ENCODE data around the gene PREX1. TPM values are rescaled to one million over a fixed set of nuclear protein-coding genes. Genes with fewer than 3 reads are reported as not detected.
"Not testable (repeated sequence)": the region's sequence is repeated elsewhere in the genome, so short reads cannot be mapped to it uniquely, and the experiment has no call there.

The PREX1 gene
- total RNA-seq, 2 donors from 2014 or later = 11.5 to 21.7 TPM

GRCh38 chr20:48776306-48776705 is 51.5 kb downstream of the PREX1 start:
- no peak for DNase-seq (ENCODE audit: low spot score)
- H3K27ac ChIP-seq = no peak overlapping the region
- H3K9me3 ChIP-seq = no peaks in the 10 kb centered on the region
- H3K4me1 ChIP-seq = peaks cover 0 to 24% of the 10 kb centered on the region in 2 donors
- no peak for TF ChIP-seq CTCF (IDR thresholded peaks at IDR 0.05)
- no peaks in the 10 kb centered on the region for H3K36me3 ChIP-seq
- H3K27me3 ChIP-seq = no peaks in the 10 kb centered on the region
- H3K4me3 ChIP-seq = no peak overlapping the region

GRCh38 chr20:48775545-48775944 is 52.3 kb downstream of the PREX1 start:
- not testable (repeated sequence) for H3K4me3 ChIP-seq; H3K36me3 ChIP-seq; H3K27me3 ChIP-seq; DNase-seq (ENCODE audit: low spot score); H3K27ac ChIP-seq; H3K9me3 ChIP-seq
- peaks cover 0 to 31% of the 10 kb centered on the region in 2 donors for H3K4me1 ChIP-seq

GRCh38 chr20:48774696-48775095 is 53.1 kb downstream of the PREX1 start:
- Histone ChIP-seq H3K4me3 (no peak overlapping the region), H3K4me1 (peaks cover 0 to 35% of the 10 kb centered on the region in 2 donors), H3K9me3 (no peaks in the 10 kb centered on the region), H3K36me3 (no peaks in the 10 kb centered on the region), H3K27me3 (no peaks in the 10 kb centered on the region), H3K27ac (no peak overlapping the region)
- TF ChIP-seq CTCF (IDR thresholded peaks at IDR 0.05) = no peak
- DNase-seq (ENCODE audit: low spot score) = no peak

GRCh38 chr20:48773837-48774418 is 53.9 kb downstream of the PREX1 start:
- DNase-seq (ENCODE audit: low spot score) = no peak

GRCh38 chr20:48772183-48772976 is 55.4 kb downstream of the PREX1 start:
- TF ChIP-seq CTCF (IDR thresholded peaks at IDR 0.05) = no peak
- Histone ChIP-seq H3K4me1 (peaks cover 0 to 35% of the 10 kb centered on the region in 2 donors), H3K27ac (no peak overlapping the region), H3K36me3 (no peaks in the 10 kb centered on the region), H3K27me3 (no peaks in the 10 kb centered on the region), H3K9me3 (no peaks in the 10 kb centered on the region), H3K4me3 (no peak overlapping the region)
- DNase-seq (ENCODE audit: low spot score) = peak; percentile 73

More at GRCh38 chr20:48773837-48774418, 53.9 kb downstream of the PREX1 start:
- H3K4me3 ChIP-seq = no peak overlapping the region
- H3K9me3 ChIP-seq = no peaks in the 10 kb centered on the region
- H3K4me1 ChIP-seq = peaks cover 0 to 35% of the 10 kb centered on the region in 2 donors
- H3K36me3 ChIP-seq = no peaks in the 10 kb centered on the region
- no peak for TF ChIP-seq CTCF (IDR thresholded peaks at IDR 0.05)
- H3K27me3 ChIP-seq = no peaks in the 10 kb centered on the region
- no peak overlapping the region for H3K27ac ChIP-seq

- Histone ChIP-seq H3K36me3 (no peaks in the 10 kb centered on the region), H3K27ac (no peak overlapping the region), H3K27me3 (no peaks in the 10 kb centered on the region), H3K9me3 (no peaks in the 10 kb centered on the region), H3K4me1 (peaks cover 0 to 32% of the 10 kb centered on the region in 2 donors), H3K4me3 (no peak overlapping the region)
- no peak for DNase-seq (ENCODE audit: low spot score)
- no peak for TF ChIP-seq CTCF (IDR thresholded peaks at IDR 0.05)
Observed at GRCh38 chr20:48771542-48771941, 56.3 kb downstream of the PREX1 start.
